Fibroblast of skin of scalp (primary cell): Measurements from ENCODE around the gene OR4D1.

Experiments
- DNase-seq: peaks from one replicate; pipeline ENCODE4 v3.0.0-alpha.2; 2013

Gene OR4D1

GRCh38 chr17:58195518-58196123 is 47.4 kb downstream of the OR4D1 start:
- DNase-seq = no peak

GRCh38 chr17:58196610-58197009 is 48.4 kb downstream of the OR4D1 start:
- no peak for DNase-seq

- DNase-seq = peak; percentile 53
Measured at GRCh38 chr17:58200024-58200633, 51.9 kb downstream of the OR4D1 start.

GRCh38 chr17:58202859-58203258 is 54.7 kb downstream of the OR4D1 start:
- no peak for DNase-seq

- DNase-seq = no peak
Measured at GRCh38 chr17:58204796-58205195, 56.6 kb downstream of the OR4D1 start.

- DNase-seq = no peak
Measured at GRCh38 chr17:58205936-58206335, 57.8 kb downstream of the OR4D1 start.

GRCh38 chr17:58207451-58207850 is 59.3 kb downstream of the OR4D1 start:
- DNase-seq = no peak

- DNase-seq = no peak
Measured at GRCh38 chr17:58208344-58208743, 60.2 kb downstream of the OR4D1 start.
